Activated T-helper 2 cell treated with anti-CD3 and anti-CD28 coated beads, Interferon-gamma antibody, Interleukin-2, Interleukin-4, amounts not matched to agents 10 μg/mL and 5 μg/mL and 100 μg/mL, durations not matched to agents 14 hours and 24 hours and 36 hours (primary cell): Measurements from ENCODE around the gene CAMSAP3. TPM values are rescaled to one million over a fixed set of nuclear protein-coding genes. Genes with fewer than 3 reads are reported as not detected.

ENCODE experiments used
- DNase-seq: peaks from one replicate; pipeline ENCODE4 v3.0.0; 2021; ENCODE audit warnings: low spot score
- H3K27ac Mint-ChIP-seq: one replicate; pipeline ENCODE4 v1.8.0; 2021; ENCODE audit warnings: mixed read lengths
- H3K27me3 Mint-ChIP-seq: one replicate; pipeline ENCODE4 v1.8.0; 2021; ENCODE audit warnings: low read depth, mixed read lengths
- H3K36me3 Mint-ChIP-seq: one replicate; pipeline ENCODE4 v1.8.0; 2021; ENCODE audit warnings: low read depth, mixed read lengths
- H3K4me1 Mint-ChIP-seq: one replicate; pipeline ENCODE4 v1.8.0; 2021; ENCODE audit warnings: low read depth, mixed read lengths
- H3K4me3 Mint-ChIP-seq: one replicate; pipeline ENCODE4 v1.8.0; 2021; ENCODE audit warnings: low read depth, mild to moderate bottlenecking, moderate library complexity, mixed read lengths
- H3K9me3 Mint-ChIP-seq: one replicate; pipeline ENCODE4 v1.8.0; 2021; ENCODE audit warnings: mixed read lengths
- intact Hi-C: fragments of 100-400 bp; cut with micrococcal nuclease; formaldehyde crosslinking; loops from one replicate; pipeline ENCODE4 v1.15.1; 2023
- total RNA-seq: library from RNA; stranded (reverse); gene quantifications from 2 replicates; pipeline ENCODE4 v1.2.3, GENCODE V29; 2022

Gene CAMSAP3
- total RNA-seq, 1 donor from 2014 or later = 0.55 TPM

- DNase-seq = no peak
- Mint-ChIP-seq H3K27me3 (peaks cover 10% of the 10 kb centered on the region), H3K27ac (no peak overlapping the region), H3K9me3 (no peaks in the 10 kb centered on the region), H3K4me3 (no peak overlapping the region), H3K36me3 (no peaks in the 10 kb centered on the region), H3K4me1 (peaks cover 6% of the 10 kb centered on the region)
- intact Hi-C loops = no loop called here
These were observed 67.0 kb downstream of the CAMSAP3 start for GRCh38 chr19:7662657-7663056.

GRCh38 chr19:7663706-7664105 is 68.0 kb downstream of the CAMSAP3 start:
- intact Hi-C loops = no loop called here
- H3K4me1 Mint-ChIP-seq = no peaks in the 10 kb centered on the region

GRCh38 chr19:7665076-7665475 is 69.4 kb downstream of the CAMSAP3 start:
- Mint-ChIP-seq H3K9me3 (no peaks in the 10 kb centered on the region), H3K4me3 (no peak overlapping the region), H3K4me1 (peaks cover 3% of the 10 kb centered on the region), H3K27me3 (peaks cover 17% of the 10 kb centered on the region), H3K36me3 (no peaks in the 10 kb centered on the region), H3K27ac (no peak overlapping the region)
- intact Hi-C loops = no loop called here
- DNase-seq = no peak

More at GRCh38 chr19:7663706-7664105, 68.0 kb downstream of the CAMSAP3 start:
- no peak for DNase-seq
- Mint-ChIP-seq H3K27me3 (peaks cover 10% of the 10 kb centered on the region), H3K27ac (no peak overlapping the region), H3K9me3 (no peaks in the 10 kb centered on the region), H3K4me3 (no peak overlapping the region), H3K36me3 (no peaks in the 10 kb centered on the region)

Other genes starting within 250 kb of the CAMSAP3 start
- 42.5 and 44.4 TPM in 2 replicates for gene ARHGEF18, start 246.9 kb upstream of the CAMSAP3 start, total RNA-seq
- gene PEX11G, start 106.8 kb upstream of the CAMSAP3 start, total RNA-seq = 1.3 and 2.5 TPM in 2 replicates
- gene ZNF358, start 79.8 kb upstream of the CAMSAP3 start, total RNA-seq = 5.3 and 7.9 TPM in 2 replicates
- gene MCOLN1, start 73.2 kb upstream of the CAMSAP3 start, total RNA-seq = 10.3 and 11.2 TPM in 2 replicates
- 145 and 147 TPM in 2 replicates for gene PNPLA6, start 60.1 kb upstream of the CAMSAP3 start, total RNA-seq
- gene XAB2, start 33.7 kb downstream of the CAMSAP3 start, total RNA-seq = 43.0 and 44.3 TPM in 2 replicates
- gene PET100, start 33.9 kb downstream of the CAMSAP3 start, total RNA-seq = 95.7 and 113 TPM in 2 replicates
- gene PCP2, start 37.9 kb downstream of the CAMSAP3 start, total RNA-seq = 1.2 and 1.6 TPM in 2 replicates
- gene STXBP2, start 41.2 kb downstream of the CAMSAP3 start, total RNA-seq = 96.3 and 104 TPM in 2 replicates
- not detected in 2 replicates for gene RETN, start 73.2 kb downstream of the CAMSAP3 start, total RNA-seq
- gene MCEMP1, start 81.2 kb downstream of the CAMSAP3 start, total RNA-seq = not detected in 2 replicates
- 88.9 and 92.4 TPM in 2 replicates for gene TRAPPC5, start 85.0 kb downstream of the CAMSAP3 start, total RNA-seq
- 0.46 and 0.99 TPM in 2 replicates for gene FCER2, start 106.3 kb downstream of the CAMSAP3 start, total RNA-seq
- gene CLEC4G, start 136.2 kb downstream of the CAMSAP3 start, total RNA-seq = not detected in 2 replicates
- not detected in 2 replicates for gene CD209, start 151.7 kb downstream of the CAMSAP3 start, total RNA-seq
- not detected in 2 replicates for gene CLEC4M, start 167.4 kb downstream of the CAMSAP3 start, total RNA-seq
- 3.8 and 4.5 TPM in 2 replicates for gene EVI5L, start 234.4 kb downstream of the CAMSAP3 start, total RNA-seq